Forelimb muscle (tissue), 1 donor: ENCODE results near the gene CHPF. TPM values are rescaled to one million over a fixed set of nuclear protein-coding genes. Genes with fewer than 3 reads are reported as not detected.

ENCODE experiments used
- DNase-seq: peaks from one replicate; pipeline ENCODE4 v3.0.0-alpha.2; 2013; ENCODE audit warnings: low read depth
- polyA plus RNA-seq: library from polyadenylated mRNA; unstranded; fragments of 120-200 nt; gene quantifications from one replicate; pipeline ENCODE4 v1.2.1, GENCODE V29; 2013; ENCODE audit not compliant: insufficient read length

CHPF gene
- polyA plus RNA-seq, 1 donor: 50.8 TPM

DNA sequence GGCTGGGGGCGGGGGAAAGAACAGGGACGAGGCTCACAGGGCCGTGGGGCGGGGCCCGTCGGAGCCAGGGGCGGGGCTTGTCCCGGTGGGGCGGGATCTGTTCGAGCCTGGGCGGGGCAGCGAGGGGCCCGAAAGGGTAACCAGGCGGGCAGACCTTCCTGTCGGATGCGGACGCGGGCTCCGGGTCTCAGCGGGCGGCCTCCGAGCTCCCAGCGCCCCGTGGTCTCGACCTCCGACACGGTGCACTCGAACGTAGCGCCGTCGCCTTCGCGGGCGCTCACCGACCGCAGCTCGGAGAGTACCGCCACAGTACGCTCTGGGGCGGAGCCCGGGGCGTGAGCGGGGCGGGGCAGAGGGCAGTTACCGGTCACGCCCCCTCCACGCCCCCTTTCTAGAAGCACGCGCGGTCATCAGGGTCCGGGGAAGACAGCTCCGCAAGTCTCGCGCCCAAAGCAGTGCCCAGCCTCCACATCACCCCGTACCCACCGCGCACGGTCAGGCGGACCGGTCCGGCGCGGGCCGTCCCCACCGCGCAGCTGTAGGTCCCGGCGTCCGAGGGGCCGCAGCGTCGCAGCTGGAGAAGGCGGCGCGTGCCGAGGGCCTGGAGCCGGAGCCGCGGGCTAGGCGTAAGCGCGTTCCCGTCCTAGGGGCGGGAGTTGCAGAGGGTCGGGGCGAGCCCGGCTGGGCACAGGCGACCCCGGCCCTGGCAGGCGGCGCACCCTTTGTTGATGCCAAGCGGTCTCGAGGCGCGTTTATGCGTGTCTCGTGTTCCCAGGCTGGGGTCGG lies 9.0 kb upstream of the CHPF start:
- peak; percentile 41 for DNase-seq

DNA sequence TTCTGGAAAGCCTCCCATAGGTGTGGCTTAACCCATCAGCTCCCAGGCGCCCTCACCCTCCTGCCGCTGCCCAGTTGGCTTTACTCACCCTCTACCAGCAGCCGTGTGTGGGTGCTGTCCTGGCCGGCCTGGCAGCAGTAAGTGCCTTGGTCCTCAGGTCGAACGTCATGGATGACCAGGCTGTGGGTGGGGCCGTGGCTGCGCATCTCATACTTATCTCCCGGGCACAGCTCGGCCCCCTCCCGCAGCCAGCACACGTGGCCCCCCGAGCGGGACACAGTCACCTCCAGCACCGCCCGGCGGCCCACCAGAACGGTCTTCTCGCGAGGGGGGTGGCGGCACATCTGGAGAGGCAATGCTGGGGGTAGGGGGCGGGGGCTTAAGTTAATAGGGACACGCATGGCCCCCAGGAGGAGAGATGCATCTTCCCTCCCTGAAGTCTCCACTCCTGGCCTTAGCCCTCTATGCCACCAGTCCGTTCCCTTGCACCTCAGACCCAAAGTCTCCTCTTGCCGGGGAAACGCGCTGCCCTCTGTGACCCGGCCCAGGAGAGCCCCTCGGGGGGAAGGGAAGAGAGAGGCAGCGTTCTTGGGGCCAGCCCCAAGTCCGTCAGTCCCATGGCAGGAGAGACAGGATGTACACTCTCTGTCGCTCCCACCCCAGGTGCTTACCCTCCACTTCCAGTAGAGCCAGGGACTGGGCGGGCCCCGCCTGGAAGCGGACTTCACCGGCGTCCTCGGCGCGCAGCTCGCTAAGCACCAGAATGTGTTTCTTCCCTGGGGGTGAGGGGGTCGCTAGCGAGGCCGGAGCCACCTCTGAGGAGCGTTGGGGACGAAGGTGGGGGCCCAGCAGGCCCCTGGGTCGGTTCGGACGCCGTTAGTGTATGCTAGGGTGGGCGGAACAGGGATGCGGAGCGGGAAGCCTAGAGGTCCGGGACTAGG lies 8.1 kb upstream of the CHPF start:
- no peak for DNase-seq

DNA sequence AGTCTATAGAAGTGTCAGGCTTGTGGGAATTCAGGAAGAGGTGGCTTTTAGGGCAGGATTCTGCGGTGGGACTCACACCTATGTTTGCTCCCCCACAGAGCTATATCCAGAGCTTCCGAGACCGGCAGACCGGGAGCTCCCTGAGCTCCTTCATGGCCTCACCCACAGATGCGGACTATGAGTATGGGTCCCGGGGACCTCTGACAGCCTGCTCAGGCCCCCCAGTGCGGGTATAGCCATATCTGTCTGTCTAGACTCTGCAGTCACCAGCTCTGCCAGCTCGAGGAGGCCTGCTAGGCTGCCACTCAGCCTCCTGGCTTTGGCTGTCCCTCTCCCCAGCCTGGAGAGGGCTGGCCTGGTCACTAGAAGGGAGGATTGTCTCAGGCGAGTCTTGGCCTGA lies 6.0 kb upstream of the CHPF start:
- DNase-seq: no peak

DNA sequence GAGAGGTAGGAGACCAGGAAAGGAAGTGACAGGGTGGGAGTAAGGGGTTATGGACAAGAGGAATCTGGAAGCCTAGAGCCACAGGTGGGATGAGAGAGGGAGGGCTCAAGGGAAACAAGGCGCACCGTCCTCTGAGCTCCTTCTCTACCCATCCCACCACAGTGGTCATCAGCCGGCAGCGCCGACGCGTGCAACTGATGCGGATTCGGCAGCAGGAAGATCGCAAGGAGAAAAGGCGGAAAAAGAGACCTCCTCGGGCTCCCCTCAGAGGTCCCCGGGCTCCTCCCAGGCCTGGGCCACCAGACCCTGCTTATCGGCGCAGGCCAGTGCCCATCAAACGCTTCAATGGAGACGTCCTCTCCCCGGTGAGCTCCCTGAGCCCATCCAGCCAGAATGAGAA lies 5.4 kb upstream of the CHPF start:
- no peak for DNase-seq

DNA sequence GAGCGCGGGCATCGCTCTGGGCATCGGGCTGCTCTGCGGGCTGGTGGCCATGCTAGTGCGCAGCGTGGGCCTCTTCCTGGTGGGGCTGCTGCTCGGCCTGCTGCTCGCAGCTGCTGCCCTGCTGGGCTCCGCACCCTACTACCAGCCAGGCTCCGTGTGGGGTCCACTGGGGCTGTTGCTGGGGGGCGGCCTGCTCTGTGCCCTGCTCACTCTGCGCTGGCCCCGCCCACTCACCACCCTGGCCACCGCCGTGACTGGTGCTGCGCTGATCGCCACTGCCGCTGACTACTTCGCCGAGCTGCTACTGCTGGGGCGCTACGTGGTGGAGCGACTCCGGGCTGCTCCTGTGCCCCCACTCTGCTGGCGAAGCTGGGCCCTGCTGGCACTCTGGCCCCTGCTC lies 4.0 kb upstream of the CHPF start:
- no peak for DNase-seq

DNA sequence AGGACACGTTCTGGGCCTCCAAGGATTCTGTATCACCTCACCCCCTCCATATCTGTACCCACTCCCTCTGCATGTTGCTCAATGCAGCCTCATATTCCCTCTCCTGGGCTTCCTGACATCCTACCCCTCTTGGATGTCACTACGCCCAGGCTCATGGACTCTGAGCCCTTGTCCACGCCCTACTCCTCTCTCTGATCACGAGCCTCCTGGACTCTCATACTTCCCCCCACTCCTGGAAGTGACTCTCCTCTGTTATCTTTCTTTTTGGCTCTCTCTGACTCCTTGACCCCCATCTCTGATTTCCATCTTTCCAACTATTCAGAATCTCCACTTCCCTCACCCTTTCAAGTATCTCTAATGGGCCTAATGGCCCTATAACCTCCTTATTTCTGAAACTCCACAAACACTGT lies 2.3 kb upstream of the CHPF start:
- DNase-seq: no peak

DNA sequence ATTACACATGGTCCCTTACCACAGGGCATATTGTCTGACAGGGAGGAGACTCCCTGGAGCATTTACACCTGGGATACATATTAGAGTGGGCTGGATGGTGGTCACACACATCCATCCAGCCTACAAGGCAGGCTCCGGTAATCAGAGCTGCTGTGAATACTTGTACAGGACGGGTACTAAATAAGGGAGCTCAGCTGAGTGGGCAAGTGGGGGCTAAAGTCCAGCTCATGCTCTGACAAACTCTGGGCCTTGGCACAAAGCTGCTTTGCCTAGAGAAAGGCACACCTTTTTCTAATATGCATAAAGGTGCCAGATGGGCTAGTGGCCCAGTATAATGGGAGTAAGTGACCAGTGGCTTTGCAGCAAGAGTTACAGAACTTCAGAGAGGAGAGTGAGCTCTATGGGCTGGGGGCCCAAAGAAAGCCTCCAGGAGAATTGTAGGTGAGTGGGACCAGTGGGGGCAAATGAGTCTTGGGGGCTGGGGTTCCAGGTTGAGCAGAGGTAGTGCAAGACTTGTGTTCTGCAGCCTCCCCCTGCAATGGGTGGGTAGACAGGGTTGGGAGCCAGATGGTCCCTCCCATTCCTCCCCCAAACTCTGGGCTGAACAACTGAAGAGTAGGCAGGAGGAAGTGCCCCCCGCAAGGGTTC lies 1.8 kb upstream of the CHPF start:
- DNase-seq: no peak

DNA sequence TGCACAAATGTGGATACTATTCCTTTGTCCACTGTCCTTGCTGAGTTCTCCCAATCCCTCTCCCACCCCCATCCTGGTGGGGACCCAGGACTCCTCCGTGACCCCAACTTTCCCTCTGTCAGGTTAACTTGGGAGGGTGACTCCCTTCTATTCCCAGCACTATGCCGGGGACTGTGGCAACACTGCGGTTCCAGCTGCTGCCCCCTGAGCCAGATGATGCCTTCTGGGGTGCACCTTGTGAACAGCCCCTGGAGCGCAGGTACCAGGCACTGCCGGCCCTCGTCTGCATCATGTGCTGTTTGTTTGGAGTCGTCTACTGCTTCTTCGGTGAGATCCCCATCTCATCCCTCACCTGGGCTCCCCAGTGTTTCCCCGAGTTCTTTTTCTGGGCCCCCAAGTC lies 958 bp upstream of the CHPF start:
- no peak for DNase-seq

DNA sequence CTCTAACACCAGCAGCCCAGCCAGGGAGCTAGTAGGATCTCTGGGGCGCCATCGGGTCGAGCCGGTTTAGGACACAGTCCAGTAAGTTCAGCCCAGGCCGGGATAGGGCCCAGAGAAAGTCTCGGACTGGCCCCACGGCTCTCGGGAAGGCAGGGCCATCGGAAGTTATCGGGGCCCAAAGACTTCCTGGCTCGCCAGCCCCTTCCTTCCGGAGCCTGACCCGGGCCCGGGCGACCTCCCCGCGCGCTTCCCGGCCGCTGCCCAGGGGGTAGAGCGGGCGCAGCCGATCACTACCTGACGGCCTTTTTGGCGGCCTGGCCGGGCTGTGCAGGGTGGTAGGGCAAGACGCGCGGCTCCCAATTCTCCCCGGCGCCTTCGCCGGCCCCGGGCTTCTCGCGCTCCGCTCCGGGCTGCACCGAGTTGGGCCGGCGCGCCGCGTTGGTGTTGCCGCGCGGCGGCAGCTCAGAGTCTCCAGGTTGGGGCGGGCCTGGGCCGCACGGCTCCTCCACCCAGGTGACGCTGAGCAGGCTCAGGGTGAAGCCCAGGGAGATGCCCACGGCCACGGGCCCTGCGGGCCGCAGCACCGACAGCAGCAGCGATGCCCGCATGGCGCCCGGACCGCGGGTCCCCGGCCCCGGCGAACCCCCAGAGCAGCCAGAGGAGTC lies 546 bp downstream of the CHPF start:
- no peak for DNase-seq

DNA sequence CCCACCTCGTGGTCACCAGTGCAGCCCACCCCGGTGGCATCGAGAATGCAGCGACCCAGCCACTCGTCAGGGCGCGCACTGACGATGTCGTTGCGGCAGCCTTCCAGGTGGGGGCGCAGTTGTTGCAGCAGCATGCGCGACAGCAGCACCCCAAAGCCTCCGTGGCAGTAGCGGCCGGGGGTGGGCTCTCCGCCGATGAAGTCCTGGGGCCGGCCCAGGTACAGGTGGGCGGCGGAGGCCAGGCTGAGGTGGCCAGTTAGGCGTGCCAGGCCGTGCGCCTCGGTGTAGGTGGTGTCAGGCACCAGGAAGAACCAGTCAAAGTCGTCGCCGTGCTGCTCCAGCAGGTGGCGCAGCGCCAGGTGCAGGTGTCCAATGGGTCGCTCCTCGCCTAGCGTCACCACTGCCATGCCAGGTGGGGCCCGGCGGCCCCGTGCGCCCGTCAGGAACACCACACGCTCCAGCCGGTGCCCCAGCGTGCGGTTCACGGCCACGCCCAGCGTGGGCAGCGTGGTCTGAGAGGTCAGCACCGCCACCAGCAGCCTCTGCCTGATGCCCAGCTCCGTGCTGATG lies 1.9 kb downstream of the CHPF start:
- DNase-seq: no peak

DNA sequence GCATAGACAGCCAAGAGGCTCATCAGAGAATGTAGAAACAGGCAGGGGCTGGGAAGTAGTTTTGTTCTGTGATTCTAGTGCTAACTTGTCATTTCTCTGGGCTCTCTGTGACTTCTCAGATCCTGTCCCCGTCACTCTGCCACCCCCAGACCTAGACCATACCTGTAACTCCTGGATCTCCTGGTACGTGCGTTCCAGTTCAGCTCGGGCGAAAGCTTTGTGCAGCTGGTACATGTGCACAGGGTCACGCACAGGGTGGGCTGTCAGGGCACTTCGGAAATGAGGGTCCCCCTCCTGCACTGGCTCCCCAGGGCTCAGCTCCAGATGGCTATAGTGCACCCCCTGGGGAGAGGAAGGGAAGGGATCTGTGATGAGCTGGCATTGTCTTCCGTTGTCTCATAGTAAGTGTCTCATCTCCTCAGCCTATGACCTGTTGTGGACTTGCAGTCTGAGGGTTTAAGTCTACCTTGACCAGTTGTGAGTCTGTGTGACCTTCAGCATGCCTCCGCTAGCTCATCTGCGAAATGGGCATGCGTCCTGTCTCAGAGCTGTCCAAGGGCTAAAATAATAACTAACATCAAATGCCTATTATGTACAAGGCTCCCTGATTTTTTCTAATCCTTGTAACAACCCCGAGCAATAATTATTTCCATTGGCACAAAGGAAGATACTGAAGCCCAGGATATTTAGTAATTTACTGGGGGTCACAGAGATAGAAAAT lies 2.7 kb downstream of the CHPF start:
- no peak for DNase-seq

DNA sequence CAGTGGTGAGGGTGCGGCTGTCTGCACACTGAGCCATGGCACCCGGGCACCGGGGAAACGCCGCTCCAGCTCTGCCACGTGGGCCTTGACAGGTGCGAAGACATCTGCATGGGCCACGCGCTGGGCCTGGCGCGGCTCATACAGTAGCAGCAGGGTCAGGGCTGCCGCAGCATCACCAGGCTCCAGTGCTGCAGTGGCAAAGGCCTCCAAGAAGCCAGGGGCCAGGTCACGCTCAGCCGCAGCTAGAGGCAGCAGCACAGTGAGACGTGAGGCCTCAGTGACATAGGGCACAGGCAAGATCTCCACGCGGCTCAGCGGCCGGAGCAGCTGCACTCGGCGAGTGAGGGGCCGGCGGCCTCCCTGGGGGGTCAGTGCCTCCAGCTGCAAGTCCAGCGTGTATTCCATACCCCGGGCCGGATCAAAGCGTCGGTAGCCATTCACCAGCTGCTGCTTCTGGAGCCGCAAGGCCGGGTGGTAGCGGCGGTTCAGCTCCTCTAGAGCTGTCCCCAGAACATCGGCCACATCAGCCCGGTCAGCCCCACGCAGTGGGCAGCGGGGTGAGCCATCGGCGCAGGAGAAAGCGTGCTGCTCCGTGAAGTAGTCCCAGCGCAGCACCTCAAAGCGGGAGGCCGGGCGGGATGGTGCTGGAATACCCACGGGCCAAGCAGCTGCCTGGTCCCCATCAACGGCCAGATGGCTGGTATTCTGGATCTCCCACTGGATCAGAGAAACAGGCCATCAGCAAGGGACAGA lies 3.5 kb downstream of the CHPF start:
- no peak for DNase-seq

DNA sequence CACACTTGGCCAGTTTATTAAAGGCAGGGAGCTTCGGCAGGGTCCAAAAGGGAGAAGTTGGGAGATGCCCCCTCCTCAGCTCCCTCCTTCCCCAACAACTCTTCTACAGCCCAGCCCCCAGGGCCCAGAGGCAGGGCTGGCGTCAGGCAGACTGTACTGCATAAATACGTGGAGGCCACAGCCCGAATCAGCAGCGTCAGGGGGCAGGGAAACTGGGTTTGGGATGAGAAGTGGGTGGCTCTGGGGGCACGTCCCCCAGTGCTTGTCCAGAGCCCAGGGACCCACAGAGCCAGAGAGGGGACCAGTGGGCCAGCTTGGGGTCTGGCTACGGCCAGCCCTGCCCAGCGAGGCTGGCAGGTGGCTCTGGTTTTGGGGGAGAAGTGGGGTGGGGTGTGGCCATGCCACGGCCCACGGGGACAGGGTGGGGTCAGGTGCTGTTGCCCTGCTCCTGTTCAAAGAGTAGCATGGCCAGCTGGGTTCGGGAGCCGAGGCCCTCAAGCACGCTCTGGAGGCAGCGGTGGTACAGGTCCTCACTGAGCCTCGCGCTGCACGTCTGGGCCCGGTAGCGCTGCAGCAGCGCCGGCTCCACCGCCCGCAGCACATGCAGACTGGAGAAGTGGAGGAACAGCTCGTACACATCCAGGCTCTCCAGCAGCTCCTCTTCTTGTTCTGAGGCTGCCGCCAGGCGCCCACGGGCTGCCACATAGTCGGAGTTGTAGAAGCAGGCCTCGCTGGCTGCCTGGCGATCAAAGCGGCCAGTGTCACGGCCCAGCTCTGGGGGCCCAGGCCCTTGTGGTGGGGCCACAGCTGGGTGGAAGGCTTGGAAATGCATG lies 4.4 kb downstream of the CHPF start:
- DNase-seq: no peak

DNA sequence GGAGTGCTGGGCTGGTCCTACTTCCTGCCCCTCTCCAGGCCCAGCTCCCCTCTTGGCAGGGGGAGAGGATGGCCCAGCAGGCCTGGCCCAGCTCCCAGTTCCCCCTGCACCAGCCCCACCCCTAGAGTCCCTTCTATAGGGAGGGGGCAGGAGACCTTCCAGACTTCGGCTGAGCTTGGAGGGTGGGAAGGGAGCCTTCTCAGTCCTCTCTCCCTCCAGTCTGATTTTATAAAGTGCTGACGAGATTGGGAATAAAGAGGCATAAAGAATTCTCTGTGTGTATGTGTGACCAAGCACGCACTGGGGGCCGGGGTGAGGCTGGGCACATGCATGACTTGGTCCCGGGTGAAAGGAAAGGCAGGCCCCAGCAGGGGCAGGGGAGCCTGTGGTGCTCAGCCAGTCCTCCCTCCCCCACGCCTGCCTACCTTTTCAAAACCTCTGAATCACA lies 5.1 kb downstream of the CHPF start:
- DNase-seq: no peak

DNA sequence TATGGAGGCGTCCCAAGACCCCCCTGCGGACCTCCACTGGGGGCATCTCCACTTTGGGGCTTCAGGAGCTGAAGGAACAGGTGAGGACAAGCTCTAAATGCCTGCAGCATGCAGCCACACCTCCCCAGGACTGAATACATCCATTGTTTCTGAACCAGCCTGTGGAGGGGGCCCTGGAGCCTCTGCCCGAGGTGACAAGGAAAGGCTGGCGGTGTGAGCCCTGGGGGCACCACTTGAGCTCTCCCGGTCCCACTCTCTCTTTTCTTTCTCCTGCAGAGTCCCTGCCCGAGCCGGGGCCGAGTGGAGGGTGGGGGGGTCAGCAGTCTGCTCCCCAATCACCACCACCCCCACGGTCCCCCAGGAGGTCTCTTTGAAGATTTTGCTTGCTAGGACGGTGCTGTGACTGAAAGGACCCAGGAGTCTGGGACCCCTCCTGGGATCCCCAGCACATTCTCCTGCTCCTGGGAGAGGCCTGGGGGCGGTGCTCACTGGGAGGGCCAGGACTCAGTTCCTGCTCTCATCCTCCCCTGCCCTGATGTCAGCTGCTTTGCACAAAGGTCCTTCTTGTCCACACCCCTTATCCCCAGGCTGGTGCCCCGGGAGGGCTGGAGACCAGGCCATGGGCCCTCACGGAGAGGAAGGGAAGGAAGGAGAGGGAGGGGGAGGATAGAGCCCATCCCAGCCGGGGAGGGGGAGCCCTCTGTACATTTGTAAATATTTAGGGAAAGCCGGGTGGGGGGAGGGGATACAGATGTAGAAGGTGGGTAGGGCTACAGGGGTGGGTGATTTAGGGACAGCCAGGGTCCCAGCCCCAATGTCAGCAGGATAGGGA lies 5.7 kb downstream of the CHPF start:
- DNase-seq: no peak

DNA sequence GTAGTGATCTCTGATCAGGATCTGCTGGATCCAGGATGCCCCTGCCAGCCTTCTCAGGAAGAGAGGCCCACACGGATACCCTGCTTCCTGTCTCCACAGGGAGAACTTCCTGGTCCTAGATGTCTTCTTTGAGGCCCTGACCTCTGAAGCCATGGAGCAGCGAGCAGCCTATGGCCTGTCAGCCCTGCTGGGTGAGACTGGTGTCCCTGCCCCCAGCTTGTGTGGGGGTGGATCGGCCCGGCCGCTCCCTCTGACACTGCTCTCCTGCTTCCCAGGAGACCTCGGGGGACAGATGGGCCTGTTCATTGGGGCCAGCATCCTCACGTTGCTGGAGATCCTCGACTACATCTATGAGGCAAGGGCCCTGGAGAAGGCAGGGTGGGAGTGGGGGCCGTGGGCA lies 6.6 kb downstream of the CHPF start:
- no peak for DNase-seq

DNA sequence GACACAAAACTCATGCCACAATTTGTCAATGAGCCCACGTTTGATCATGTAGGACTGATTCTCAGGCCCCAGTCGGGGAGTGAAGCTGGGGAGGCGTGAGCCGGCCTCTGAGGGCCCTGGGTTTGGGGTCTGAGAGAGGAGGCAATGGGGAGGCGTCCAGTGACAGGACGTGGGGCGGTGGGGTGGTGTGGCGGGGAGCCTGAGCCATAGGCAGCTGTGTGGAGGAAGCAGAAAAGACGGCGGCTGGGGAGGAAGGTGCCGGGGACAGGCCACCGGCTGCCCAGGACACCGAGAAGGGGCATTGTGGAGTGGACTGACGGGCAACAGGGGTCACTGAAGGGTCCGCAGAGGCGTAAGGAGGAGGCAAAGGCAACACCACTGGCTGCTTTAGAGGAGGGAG lies 7.2 kb downstream of the CHPF start:
- no peak for DNase-seq

DNA sequence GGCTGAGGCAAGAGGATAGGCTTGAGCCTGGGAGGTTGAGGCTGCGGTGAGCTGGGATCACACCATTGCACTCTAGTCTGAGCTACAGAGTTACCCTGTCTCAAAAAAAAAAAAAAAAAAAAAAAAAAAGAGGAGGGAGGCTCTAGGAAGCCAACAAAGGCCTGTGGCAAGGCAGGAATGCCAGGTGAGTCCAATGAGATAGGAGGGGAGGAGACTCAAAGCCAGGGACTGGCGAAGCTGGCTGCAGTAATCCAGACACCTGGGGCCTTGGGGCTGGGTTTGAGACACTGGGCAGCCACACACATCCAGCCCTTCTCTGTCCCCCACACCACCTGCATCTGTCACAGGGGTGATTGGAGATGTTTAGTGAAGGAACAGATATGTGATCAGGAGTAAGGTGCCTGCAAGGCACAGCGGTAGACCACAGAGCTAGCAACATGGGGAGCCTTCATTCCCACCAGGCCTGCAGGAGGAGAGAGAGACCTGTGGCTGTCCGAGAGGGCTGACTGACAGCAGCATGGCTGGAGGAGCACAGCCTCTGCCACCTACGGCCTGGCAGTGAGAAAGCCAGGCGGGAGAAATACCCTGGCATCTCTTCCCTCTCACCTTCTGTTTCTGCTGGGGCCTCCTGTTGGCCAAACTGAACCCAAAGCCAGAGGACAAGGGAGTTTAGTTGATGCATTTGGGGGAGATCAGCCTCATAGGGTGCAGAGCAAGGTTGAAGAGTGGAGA lies 9.5 kb downstream of the CHPF start:
- no peak for DNase-seq
